Left ventricle myocardium superior (tissue), 1 donor: ENCODE results near the gene SULT1E1. TPM values are rescaled to one million over a fixed set of nuclear protein-coding genes. Genes with fewer than 3 reads are reported as not detected.

ENCODE experiments used
- ATAC-seq: fragments of 200-7000 bp; cut with Tn5 transposase; one replicate; pipeline ENCODE4 v1.9.1; 2020; ENCODE audit warnings: mild to moderate bottlenecking, moderate library complexity
- DNase-seq: peaks from one replicate; pipeline ENCODE4 v3.0.0-alpha.2; 2020
- intact Hi-C: fragments of 100-400 bp; cut with micrococcal nuclease; formaldehyde crosslinking; loops from one replicate; pipeline ENCODE4 v1.11.0; 2022
- long read RNA-seq: library from polyadenylated mRNA; unstranded; transcript quantifications from one replicate; pipeline ENCODE4 v2.0.0, GENCODE V29; 2021
- total RNA-seq: library from RNA; stranded (reverse); fragmentation: NEBNext Ultra II Directional; extraction: Animal tissue kit (Norgen Biotek cat#: 25700); gene quantifications from one replicate; pipeline ENCODE4 v1.2.1, GENCODE V29; 2021
- donor health status: DM: no; HTN: yes; CAD: no; lungs with severe emphysema.

SULT1E1 gene
- not detected for total RNA-seq
- long read RNA-seq, result 0 reads

GRCh38 chr4:69860052-69860451 is at the start of gene SULT1E1:
TSS of gene SULT1E1 (minus strand) at chr4:69860145. CDS start at chr4:69857644, 2,501 bp downstream.
- intact Hi-C loops, result no loop called here
- ATAC-seq (no peak), DNase-seq (no peak)

- DNase-seq (no peak), ATAC-seq (no peak)
- intact Hi-C loops, result no loop called here
These were observed 49.2 kb upstream of the SULT1E1 start for GRCh38 chr4:69909195-69909594.

- ATAC-seq (no peak), DNase-seq (no peak)
- intact Hi-C loops, result no loop called here
These were observed 47.2 kb upstream of the SULT1E1 start for GRCh38 chr4:69907151-69907550.

GRCh38 chr4:69896530-69897116 is 36.7 kb upstream of the SULT1E1 start:
- DNase-seq, result no peak
- intact Hi-C loops, result no loop called here
- ATAC-seq, result no peak

GRCh38 chr4:69894721-69895120 is 34.8 kb upstream of the SULT1E1 start:
- ATAC-seq, result no peak
- intact Hi-C loops, result no loop called here
- DNase-seq, result no peak

GRCh38 chr4:69894186-69894585 is 34.2 kb upstream of the SULT1E1 start:
- no peak for DNase-seq
- no peak for ATAC-seq
- intact Hi-C loops, result no loop called here

GRCh38 chr4:69888336-69888735 is 28.4 kb upstream of the SULT1E1 start:
- intact Hi-C loops, result no loop called here

GRCh38 chr4:69882150-69882549 is 22.2 kb upstream of the SULT1E1 start:
- intact Hi-C loops, result no loop called here
- ATAC-seq (no peak), DNase-seq (no peak)

More at GRCh38 chr4:69888336-69888735, 28.4 kb upstream of the SULT1E1 start:
- DNase-seq (no peak), ATAC-seq (no peak)

GRCh38 chr4:69881173-69881773 is 21.3 kb upstream of the SULT1E1 start:
- ATAC-seq, result no peak
- intact Hi-C loops, result no loop called here
- no peak for DNase-seq

GRCh38 chr4:69878250-69878649 is 18.3 kb upstream of the SULT1E1 start:
- DNase-seq (no peak), ATAC-seq (no peak)
- intact Hi-C loops, result no loop called here

GRCh38 chr4:69877453-69877852 is 17.5 kb upstream of the SULT1E1 start:
- ATAC-seq, result no peak
- intact Hi-C loops, result no loop called here
- DNase-seq, result no peak

GRCh38 chr4:69876071-69876470 is 16.1 kb upstream of the SULT1E1 start:
- DNase-seq (no peak), ATAC-seq (no peak)
- intact Hi-C loops, result no loop called here

GRCh38 chr4:69875576-69875975 is 15.6 kb upstream of the SULT1E1 start:
- intact Hi-C loops, result no loop called here
- ATAC-seq, result no peak
- no peak for DNase-seq

GRCh38 chr4:69874507-69874906 is 14.6 kb upstream of the SULT1E1 start:
- DNase-seq, result no peak
- ATAC-seq, result no peak
- intact Hi-C loops, result no loop called here

GRCh38 chr4:69861756-69862155 is 1.8 kb upstream of the SULT1E1 start:
- DNase-seq (no peak), ATAC-seq (no peak)
- intact Hi-C loops, result no loop called here

- no peak for ATAC-seq
- intact Hi-C loops, result no loop called here
- no peak for DNase-seq
These were observed 765 bp upstream of the SULT1E1 start for GRCh38 chr4:69860521-69861298.

- ATAC-seq, result no peak
- intact Hi-C loops, result no loop called here
- DNase-seq, result no peak
These were observed 732 bp downstream of the SULT1E1 start for GRCh38 chr4:69859140-69859685.

- DNase-seq, result no peak
- intact Hi-C loops, result no loop called here
- ATAC-seq, result no peak
These were observed 1.3 kb downstream of the SULT1E1 start for GRCh38 chr4:69858690-69859089.

GRCh38 chr4:69855822-69856221 is 4.1 kb downstream of the SULT1E1 start:
- intact Hi-C loops, result no loop called here
- DNase-seq, result no peak
- ATAC-seq, result no peak

GRCh38 chr4:69849969-69850368 is 10.0 kb downstream of the SULT1E1 start:
- no peak for ATAC-seq
- intact Hi-C loops, result no loop called here

More at GRCh38 chr4:69849969-69850368, 10.0 kb downstream of the SULT1E1 start:
- no peak for DNase-seq
